ENCODE results near the gene ERI2. TPM values are rescaled to one million over a fixed set of nuclear protein-coding genes. Genes with fewer than 3 reads are reported as not detected.
"Not testable (repeated sequence)": the region's sequence is repeated elsewhere in the genome, so short reads cannot be mapped to it uniquely, and the experiment has no call there.

The ERI2 gene
- total RNA-seq, 2 experiments from 2014 or later, result 0.25 to 0.45 TPM

DNA sequence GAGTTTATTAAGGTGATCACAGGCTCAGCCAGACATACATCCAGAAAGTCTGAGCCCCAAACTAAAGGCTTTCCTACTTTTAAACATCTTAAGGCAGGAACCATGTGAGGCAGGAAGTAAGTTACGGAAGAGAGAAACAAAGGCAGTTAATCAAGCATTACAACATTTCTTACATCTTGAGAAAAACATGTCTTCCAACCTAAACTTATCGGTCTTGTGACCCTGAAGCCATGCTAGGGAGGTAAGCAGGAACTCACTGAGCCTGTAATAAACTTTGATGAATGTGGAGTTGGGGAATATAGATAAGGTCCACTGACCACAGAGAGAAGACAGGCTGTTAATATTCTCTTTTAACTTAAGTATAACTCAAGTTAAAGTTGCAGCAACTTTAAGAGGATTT, 45.9 kb downstream of the ERI2 start:
- no peak for DNase-seq
- intact Hi-C loops (cut with DNase I, micrococcal nuclease), result loop anchor here in 1 of 2 experiments (10.0 kb wide), 1 partner anchor 744 kb away; no protein-coding TSS in a partner anchor
- H3K4me1 Mint-ChIP-seq (ENCODE audit: low read depth), result peaks cover 26% of the 10 kb centered on the region
- no peak overlapping the region for H3K4me3 ChIP-seq (ENCODE audit: low read length)
- H3K27me3 ChIP-seq (ENCODE audit: control insufficient read depth in 1 of 2, insufficient read depth in 2 of 2, low read length in 2 of 2), result no peaks in the 10 kb centered on the region
- ChIA-PET POLR2A (no interaction called here), CTCF (no interaction called here)
- H3K27me3 Mint-ChIP-seq, result no peaks in the 10 kb centered on the region
- H3K36me3 ChIP-seq (ENCODE audit: insufficient read depth, low read length), result no peaks in the 10 kb centered on the region
- H3K4me1 ChIP-seq (ENCODE audit: insufficient read depth, low read length), result peaks cover 20% of the 10 kb centered on the region
- TF ChIP-seq, protein P1, sequence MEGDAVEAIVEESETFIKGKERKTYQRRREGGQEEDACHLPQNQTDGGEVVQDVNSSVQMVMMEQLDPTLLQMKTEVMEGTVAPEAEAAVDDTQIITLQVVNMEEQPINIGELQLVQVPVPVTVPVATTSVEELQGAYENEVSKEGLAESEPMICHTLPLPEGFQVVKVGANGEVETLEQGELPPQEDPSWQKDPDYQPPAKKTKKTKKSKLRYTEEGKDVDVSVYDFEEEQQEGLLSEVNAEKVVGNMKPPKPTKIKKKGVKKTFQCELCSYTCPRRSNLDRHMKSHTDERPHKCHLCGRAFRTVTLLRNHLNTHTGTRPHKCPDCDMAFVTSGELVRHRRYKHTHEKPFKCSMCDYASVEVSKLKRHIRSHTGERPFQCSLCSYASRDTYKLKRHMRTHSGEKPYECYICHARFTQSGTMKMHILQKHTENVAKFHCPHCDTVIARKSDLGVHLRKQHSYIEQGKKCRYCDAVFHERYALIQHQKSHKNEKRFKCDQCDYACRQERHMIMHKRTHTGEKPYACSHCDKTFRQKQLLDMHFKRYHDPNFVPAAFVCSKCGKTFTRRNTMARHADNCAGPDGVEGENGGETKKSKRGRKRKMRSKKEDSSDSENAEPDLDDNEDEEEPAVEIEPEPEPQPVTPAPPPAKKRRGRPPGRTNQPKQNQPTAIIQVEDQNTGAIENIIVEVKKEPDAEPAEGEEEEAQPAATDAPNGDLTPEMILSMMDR (IDR thresholded peaks at IDR 0.05), result no peak
- peaks cover 4% of the 10 kb centered on the region for H3K9me3 Mint-ChIP-seq
- H3K36me3 Mint-ChIP-seq (ENCODE audit: low read depth), result peaks cover 29% of the 10 kb centered on the region
- ATAC-seq (ENCODE audit: poor library complexity), result no peak
- H3K27ac Mint-ChIP-seq, result no peak overlapping the region
- H3K4me3 Mint-ChIP-seq, result no peak overlapping the region
- H3K9me3 ChIP-seq (ENCODE audit: control insufficient read depth in 1 of 2, insufficient read depth in 1 of 2, low read length in 2 of 2), result peaks cover 0 to 8% of the 10 kb centered on the region in 2 experiments
- H3K27ac ChIP-seq (ENCODE audit: low read depth in 1 of 2, low read length in 2 of 2), result no peak overlapping the region

- H3K27ac Mint-ChIP-seq; H3K4me1 Mint-ChIP-seq (ENCODE audit: low read depth); DNase-seq; H3K9me3 Mint-ChIP-seq; H3K4me3 Mint-ChIP-seq; H3K9me3 ChIP-seq (ENCODE audit: control insufficient read depth in 1 of 2, insufficient read depth in 1 of 2, low read length in 2 of 2); H3K4me1 ChIP-seq (ENCODE audit: insufficient read depth, low read length); ATAC-seq (ENCODE audit: poor library complexity); H3K4me3 ChIP-seq (ENCODE audit: low read length); H3K27me3 ChIP-seq (ENCODE audit: control insufficient read depth in 1 of 2, insufficient read depth in 2 of 2, low read length in 2 of 2); H3K27ac ChIP-seq (ENCODE audit: low read depth in 1 of 2, low read length in 2 of 2); POLR2A ChIA-PET; CTCF ChIA-PET; H3K36me3 ChIP-seq (ENCODE audit: insufficient read depth, low read length); intact Hi-C loops (cut with DNase I, micrococcal nuclease); H3K27me3 Mint-ChIP-seq: not testable (repeated sequence)
- peaks cover 13% of the 10 kb centered on the region for H3K36me3 Mint-ChIP-seq (ENCODE audit: low read depth)
Measured at GRCh38 chr16:20755799-20756198, 50.5 kb downstream of the ERI2 start.

- TF ChIP-seq, protein P1 (IDR thresholded peaks at IDR 0.05), result no peak
- Histone ChIP-seq H3K27ac (ENCODE audit: low read depth in 1 of 2, low read length in 2 of 2) (no peak overlapping the region), H3K4me3 (ENCODE audit: low read length) (no peak overlapping the region), H3K36me3 (ENCODE audit: insufficient read depth, low read length) (no peaks in the 10 kb centered on the region), H3K27me3 (ENCODE audit: control insufficient read depth in 1 of 2, insufficient read depth in 2 of 2, low read length in 2 of 2) (no peaks in the 10 kb centered on the region), H3K9me3 (ENCODE audit: control insufficient read depth in 1 of 2, insufficient read depth in 1 of 2, low read length in 2 of 2) (peaks cover 0 to 6% of the 10 kb centered on the region in 2 experiments), H3K4me1 (ENCODE audit: insufficient read depth, low read length) (no peaks in the 10 kb centered on the region)
- DNase-seq (no peak), ATAC-seq (ENCODE audit: poor library complexity) (no peak)
- intact Hi-C loops (cut with DNase I, micrococcal nuclease), result no loop called here
- ChIA-PET POLR2A (no interaction called here), CTCF (no interaction called here)
- H3K4me1 Mint-ChIP-seq (ENCODE audit: low read depth), result no peaks in the 10 kb centered on the region
- peaks cover 5% of the 10 kb centered on the region for H3K27me3 Mint-ChIP-seq
- no peak overlapping the region for H3K27ac Mint-ChIP-seq
- H3K9me3 Mint-ChIP-seq, result peaks cover 6% of the 10 kb centered on the region
- H3K4me3 Mint-ChIP-seq, result no peak overlapping the region
- H3K36me3 Mint-ChIP-seq (ENCODE audit: low read depth), result peaks cover 7% of the 10 kb centered on the region
Measured at GRCh38 chr16:20755238-20755637, 51.0 kb downstream of the ERI2 start.

- H3K27ac ChIP-seq (ENCODE audit: low read depth in 1 of 2, low read length in 2 of 2), result no peak overlapping the region
- ChIA-PET POLR2A (no interaction called here), CTCF (no interaction called here)
- DNase-seq, result no peak
- H3K4me3 ChIP-seq (ENCODE audit: low read length), result no peak overlapping the region
- Mint-ChIP-seq H3K4me1 (ENCODE audit: low read depth) (no peaks in the 10 kb centered on the region), H3K27me3 (peaks cover 5% of the 10 kb centered on the region), H3K27ac (no peak overlapping the region), H3K9me3 (peaks cover 6% of the 10 kb centered on the region), H3K36me3 (ENCODE audit: low read depth) (no peaks in the 10 kb centered on the region), H3K4me3 (no peak overlapping the region)
- H3K9me3 ChIP-seq (ENCODE audit: control insufficient read depth in 1 of 2, insufficient read depth in 1 of 2, low read length in 2 of 2), result no peaks in the 10 kb centered on the region
- ATAC-seq (ENCODE audit: poor library complexity), result no peak
- no peaks in the 10 kb centered on the region for H3K27me3 ChIP-seq (ENCODE audit: control insufficient read depth in 1 of 2, insufficient read depth in 2 of 2, low read length in 2 of 2)
- intact Hi-C loops (cut with DNase I, micrococcal nuclease), result no loop called here
- H3K36me3 ChIP-seq (ENCODE audit: insufficient read depth, low read length), result no peaks in the 10 kb centered on the region
- no peaks in the 10 kb centered on the region for H3K4me1 ChIP-seq (ENCODE audit: insufficient read depth, low read length)
- TF ChIP-seq, protein P1 (IDR thresholded peaks at IDR 0.05), result no peak
Measured at GRCh38 chr16:20753727-20754126, 52.5 kb downstream of the ERI2 start.
